ENCODE measurements around the gene FBXO48.

The FBXO48 gene

GRCh38 chr2:68418855-68419254, 48.2 kb downstream of the FBXO48 start:
- DNase-seq (ENCODE audit: low read depth): no peak
- TF ChIP-seq CTCF (conservative IDR thresholded peaks at IDR 0.05; ENCODE audit: low read length): no peak
- H3K4me3 ChIP-seq (ENCODE audit: low read length): no peak overlapping the region

DNA sequence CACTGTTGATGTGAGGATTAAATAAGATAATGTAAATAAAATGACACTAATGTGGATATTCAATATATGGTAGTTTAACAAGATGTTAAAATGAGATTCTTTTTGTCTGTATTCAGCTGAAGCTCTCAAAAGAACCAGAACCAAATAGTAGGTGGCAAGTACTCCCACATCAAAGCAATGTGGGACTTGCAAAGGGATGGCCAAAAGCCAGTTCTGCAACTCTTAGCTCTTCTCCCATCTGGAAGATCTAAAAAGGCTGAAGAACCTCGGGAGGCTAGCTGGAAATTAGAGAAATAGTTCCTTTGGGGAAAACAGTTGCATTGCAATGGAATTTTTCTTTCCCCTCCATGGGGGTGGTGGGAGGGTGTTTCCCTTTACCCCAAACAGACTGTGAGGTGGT, 48.7 kb downstream of the FBXO48 start:
- no peak for TF ChIP-seq CTCF (conservative IDR thresholded peaks at IDR 0.05; ENCODE audit: low read length)
- no peak for DNase-seq (ENCODE audit: low read depth)
- no peak overlapping the region for H3K4me3 ChIP-seq (ENCODE audit: low read length)

- TF ChIP-seq CTCF (conservative IDR thresholded peaks at IDR 0.05; ENCODE audit: low read length): no peak
- H3K4me3 ChIP-seq (ENCODE audit: low read length): no peak overlapping the region
- no peak for DNase-seq (ENCODE audit: low read depth)
These were observed 49.2 kb downstream of the FBXO48 start for GRCh38 chr2:68417926-68418325.

- H3K4me3 ChIP-seq (ENCODE audit: low read length): no peak overlapping the region
- no peak for TF ChIP-seq CTCF (conservative IDR thresholded peaks at IDR 0.05; ENCODE audit: low read length)
- DNase-seq (ENCODE audit: low read depth): no peak
These were observed 50.9 kb downstream of the FBXO48 start for GRCh38 chr2:68416081-68416675.

- no peak overlapping the region for H3K4me3 ChIP-seq (ENCODE audit: low read length)
- TF ChIP-seq CTCF (conservative IDR thresholded peaks at IDR 0.05; ENCODE audit: low read length): no peak
- no peak for DNase-seq (ENCODE audit: low read depth)
These were observed 51.6 kb downstream of the FBXO48 start for GRCh38 chr2:68415521-68415920.

DNA sequence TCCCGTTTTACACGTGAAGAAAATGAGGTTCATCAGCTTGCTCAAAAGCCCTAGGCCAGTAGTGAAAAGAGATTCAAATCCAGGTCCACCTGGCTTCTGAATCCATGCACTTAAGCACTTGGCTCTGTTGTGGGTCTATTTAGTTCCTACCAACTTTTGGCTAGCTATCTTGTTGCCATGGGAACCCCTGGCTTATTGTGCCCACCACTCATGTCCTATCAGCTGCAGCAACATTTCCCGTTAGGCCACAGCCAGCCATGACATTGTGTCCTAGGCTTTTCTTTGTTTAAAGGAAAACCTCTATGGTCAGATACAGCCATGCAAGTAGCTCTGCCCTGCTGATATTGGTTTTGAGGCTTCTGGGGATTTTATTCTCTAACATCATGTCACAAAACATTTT, 52.2 kb downstream of the FBXO48 start:
- DNase-seq (ENCODE audit: low read depth): no peak
- TF ChIP-seq CTCF (conservative IDR thresholded peaks at IDR 0.05; ENCODE audit: low read length): no peak

GRCh38 chr2:68414452-68414851, 52.6 kb downstream of the FBXO48 start:
- no peak for TF ChIP-seq CTCF (conservative IDR thresholded peaks at IDR 0.05; ENCODE audit: low read length)
- H3K4me3 ChIP-seq (ENCODE audit: low read length): no peak overlapping the region
- no peak for DNase-seq (ENCODE audit: low read depth)

More for the DNA sequence above, 52.2 kb downstream of the FBXO48 start:
- H3K4me3 ChIP-seq (ENCODE audit: low read length): no peak overlapping the region
